HepG2 (cell line): ENCODE data around the gene BCORL1.

Experiments used
- FOXM1 ChIP-seq: sonication (generic); formaldehyde crosslinking; IDR thresholded peaks from 2 replicates; pipeline ENCODE4 v1.5.0; 2020; ENCODE audit warnings: missing genetic modification reagents
- POLR2A ChIP-seq, 2 experiments: IDR thresholded peaks; 2 replicates each; pipeline ENCODE4 v1.6.1; 2011; ENCODE audit warnings: low read depth in 2 of 2, low read length in 2 of 2, mild to moderate bottlenecking in 1 of 2, moderate library complexity in 1 of 2; ENCODE audit not compliant: insufficient read depth in 1 of 2
- THAP11 ChIP-seq: IDR thresholded peaks from 2 replicates; pipeline ENCODE4 v1.6.1; 2016; ENCODE audit warnings: missing biosample characterization, missing genetic modification reagents
- TF ChIP-seq, protein P1 (sequence below): sonication (generic); formaldehyde crosslinking; IDR thresholded peaks from 2 replicates; pipeline ENCODE4 v1.4.0; 2020; ENCODE audit warnings: missing genetic modification reagents
- TF ChIP-seq, protein P2 (sequence below): IDR thresholded peaks from 2 replicates; pipeline ENCODE4 v1.6.1; 2016; ENCODE audit warnings: low read depth
- TF ChIP-seq, protein P3 (sequence below): sonication (generic); formaldehyde crosslinking; IDR thresholded peaks from 2 replicates; pipeline ENCODE4 v1.8.0; 2022; ENCODE audit warnings: mild to moderate bottlenecking, missing genetic modification reagents; ENCODE audit not compliant: insufficient replicate concordance

DNA sequence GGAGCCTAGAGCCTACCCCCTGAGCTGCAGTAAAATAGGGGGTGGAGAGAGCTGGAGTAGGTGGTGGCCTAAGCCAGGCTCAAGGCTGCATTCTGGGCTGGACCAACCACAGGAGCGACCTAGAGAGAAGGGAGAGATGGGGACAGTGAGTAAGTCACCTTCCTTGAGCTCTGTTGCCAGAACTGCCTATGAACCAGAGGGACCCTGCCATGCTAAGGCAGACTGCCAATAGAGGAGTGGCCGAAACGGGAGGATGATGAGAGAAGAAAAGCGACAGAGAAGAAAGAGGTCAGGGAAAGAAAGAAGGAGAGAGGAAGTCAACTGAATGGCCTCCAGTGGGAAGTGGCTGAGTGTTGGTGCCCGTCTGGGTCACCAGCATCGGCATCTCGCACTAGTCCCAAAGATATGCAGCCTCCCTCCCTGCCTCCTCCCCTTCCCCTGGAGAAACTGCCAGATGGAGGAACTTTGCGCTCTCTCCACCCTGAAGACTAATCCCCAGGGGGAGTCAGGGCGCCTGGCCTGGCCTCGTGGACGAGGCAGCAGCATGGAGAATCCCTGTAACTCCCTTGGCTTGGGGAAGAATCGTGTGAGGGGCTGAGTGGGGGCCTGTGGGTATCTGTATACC lies 99.1 kb downstream of the BCORL1 start:
- TF ChIP-seq FOXM1 (CRISPR knock-in tag) (no peak), THAP11 (CRISPR knock-in tag) (no peak), POLR2A (IDR thresholded peaks at IDR 0.05; ENCODE audit: insufficient read depth in 1 of 2, low read depth in 2 of 2, low read length in 2 of 2) (no peak)
- TF ChIP-seq, protein P1, sequence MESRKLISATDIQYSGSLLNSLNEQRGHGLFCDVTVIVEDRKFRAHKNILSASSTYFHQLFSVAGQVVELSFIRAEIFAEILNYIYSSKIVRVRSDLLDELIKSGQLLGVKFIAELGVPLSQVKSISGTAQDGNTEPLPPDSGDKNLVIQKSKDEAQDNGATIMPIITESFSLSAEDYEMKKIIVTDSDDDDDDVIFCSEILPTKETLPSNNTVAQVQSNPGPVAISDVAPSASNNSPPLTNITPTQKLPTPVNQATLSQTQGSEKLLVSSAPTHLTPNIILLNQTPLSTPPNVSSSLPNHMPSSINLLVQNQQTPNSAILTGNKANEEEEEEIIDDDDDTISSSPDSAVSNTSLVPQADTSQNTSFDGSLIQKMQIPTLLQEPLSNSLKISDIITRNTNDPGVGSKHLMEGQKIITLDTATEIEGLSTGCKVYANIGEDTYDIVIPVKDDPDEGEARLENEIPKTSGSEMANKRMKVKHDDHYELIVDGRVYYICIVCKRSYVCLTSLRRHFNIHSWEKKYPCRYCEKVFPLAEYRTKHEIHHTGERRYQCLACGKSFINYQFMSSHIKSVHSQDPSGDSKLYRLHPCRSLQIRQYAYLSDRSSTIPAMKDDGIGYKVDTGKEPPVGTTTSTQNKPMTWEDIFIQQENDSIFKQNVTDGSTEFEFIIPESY (CRISPR knock-in tag): no peak
- TF ChIP-seq, protein P2, sequence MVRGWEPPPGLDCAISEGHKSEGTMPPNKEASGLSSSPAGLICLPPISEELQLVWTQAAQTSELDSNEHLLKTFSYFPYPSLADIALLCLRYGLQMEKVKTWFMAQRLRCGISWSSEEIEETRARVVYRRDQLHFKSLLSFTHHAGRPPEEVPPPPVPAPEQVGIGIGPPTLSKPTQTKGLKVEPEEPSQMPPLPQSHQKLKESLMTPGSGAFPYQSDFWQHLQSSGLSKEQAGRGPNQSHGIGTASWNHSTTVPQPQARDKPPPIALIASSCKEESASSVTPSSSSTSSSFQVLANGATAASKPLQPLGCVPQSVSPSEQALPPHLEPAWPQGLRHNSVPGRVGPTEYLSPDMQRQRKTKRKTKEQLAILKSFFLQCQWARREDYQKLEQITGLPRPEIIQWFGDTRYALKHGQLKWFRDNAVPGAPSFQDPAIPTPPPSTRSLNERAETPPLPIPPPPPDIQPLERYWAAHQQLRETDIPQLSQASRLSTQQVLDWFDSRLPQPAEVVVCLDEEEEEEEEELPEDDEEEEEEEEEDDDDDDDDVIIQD: no peak
- TF ChIP-seq, protein P3, sequence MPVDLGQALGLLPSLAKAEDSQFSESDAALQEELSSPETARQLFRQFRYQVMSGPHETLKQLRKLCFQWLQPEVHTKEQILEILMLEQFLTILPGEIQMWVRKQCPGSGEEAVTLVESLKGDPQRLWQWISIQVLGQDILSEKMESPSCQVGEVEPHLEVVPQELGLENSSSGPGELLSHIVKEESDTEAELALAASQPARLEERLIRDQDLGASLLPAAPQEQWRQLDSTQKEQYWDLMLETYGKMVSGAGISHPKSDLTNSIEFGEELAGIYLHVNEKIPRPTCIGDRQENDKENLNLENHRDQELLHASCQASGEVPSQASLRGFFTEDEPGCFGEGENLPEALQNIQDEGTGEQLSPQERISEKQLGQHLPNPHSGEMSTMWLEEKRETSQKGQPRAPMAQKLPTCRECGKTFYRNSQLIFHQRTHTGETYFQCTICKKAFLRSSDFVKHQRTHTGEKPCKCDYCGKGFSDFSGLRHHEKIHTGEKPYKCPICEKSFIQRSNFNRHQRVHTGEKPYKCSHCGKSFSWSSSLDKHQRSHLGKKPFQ (CRISPR knock-in tag): no peak
